IPS-NIHi11 (cell line): ENCODE measurements around the gene MUCL1.

Experiments
- DNase-seq: peaks from one replicate; pipeline ENCODE4 v3.0.0; 2012; ENCODE audit warnings: mixed read lengths, low spot score

MUCL1 gene

GRCh38 chr12:54891717-54892478 is 37.6 kb downstream of the MUCL1 start:
- DNase-seq, result no peak
